Measurements from ENCODE around the gene CDKL2. TPM values are rescaled to one million over a fixed set of nuclear protein-coding genes. Genes with fewer than 3 reads are reported as not detected.
A peak's percentile ranks its signal among the peaks of the same experiment; 100 is the strongest.

CDKL2 gene
- total and polyA plus RNA-seq, 2 of the 4 experiments (the other 2 are of a cell fraction), result 0.09 to 0.18 TPM

GRCh38 chr4:75673027-75673958 lies 43.0 kb upstream of the CDKL2 start, which contains the start of gene G3BP2:
Gene G3BP2, minus strand, starts transcription at chr4:75673411. Its CDS starts 11,386 bp downstream, at chr4:75662025.
- Histone ChIP-seq H2BK5ac (ENCODE audit: low read depth, low read length, poor library complexity, severe bottlenecking) (peak within 1 kb of the TSS; percentile 82), H4K8ac (ENCODE audit: low read depth in 2 of 2, low read length in 2 of 2) (peak within 1 kb of the TSS; percentile 98), H4K91ac (ENCODE audit: insufficient read depth, low read depth, low read length) (peak within 1 kb of the TSS; percentile 82), H4K20me1 (ENCODE audit: insufficient read depth, low read length) (peaks cover 41% of the 10 kb centered on the region; the same call in 1 of the 2 replicates), H3K4me3 (ENCODE audit: insufficient read depth, low read depth, low read length) (peak within 1 kb of the TSS; percentile 93), H2BK120ac (ENCODE audit: low read depth, low read length) (peak within 1 kb of the TSS; percentile 62), H3K27ac (ENCODE audit: insufficient read depth, low read length) (peak within 1 kb of the TSS; percentile 83), H2AK5ac (ENCODE audit: low read depth, low read length) (peak within 1 kb of the TSS; percentile 86), H3K23ac (ENCODE audit: low read depth, low read length) (peak within 1 kb of the TSS; percentile 88), H3K56ac (ENCODE audit: extremely low read depth, insufficient read depth, low read length) (peak within 1 kb of the TSS; percentile 88), H3K18ac (ENCODE audit: low read depth, low read length) (peak within 1 kb of the TSS; percentile 67), H3K4me2 (ENCODE audit: low read depth, low read length) (peak within 1 kb of the TSS; percentile 100), H3K9me3 (ENCODE audit: control insufficient read depth, insufficient read depth, low read length) (no peaks in the 10 kb centered on the region), H2BK20ac (ENCODE audit: low read depth, low read length) (0 out of 2 replicates have a peak within 1 kb of the TSS, but pooled peaks have one; percentile 12), H2AK9ac (replicated peaks; ENCODE audit: low read depth, low read length, poor library complexity) (peak within 1 kb of the TSS; percentile 99), H3K27me3 (ENCODE audit: control insufficient read depth, insufficient read depth, low read length) (no peaks in the 10 kb centered on the region), H3K9me1 (ENCODE audit: insufficient read depth, low read length) (no peaks in the 10 kb centered on the region; the same call in 1 of the 2 replicates), H3K4me1 (ENCODE audit: control insufficient read depth, insufficient read depth, low read length) (peaks cover 4% of the 10 kb centered on the region), H3K36me3 (ENCODE audit: control insufficient read depth, insufficient read depth, low read length) (no peaks in the 10 kb centered on the region), H3K79me1 (ENCODE audit: low read depth in 1 of 2, low read length in 2 of 2) (peaks cover 0 to 40% of the 10 kb centered on the region in 2 experiments; a peak in 2 of 4 replicates), H3K9ac (ENCODE audit: low read depth, low read length) (peak within 1 kb of the TSS; percentile 97), H2AFZ (replicated peaks; ENCODE audit: low read length, poor library complexity) (peak within 1 kb of the TSS; percentile 90), H3K4ac (ENCODE audit: low read depth, low read length) (peak within 1 kb of the TSS; percentile 84), H4K5ac (ENCODE audit: low read depth, low read length) (peak within 1 kb of the TSS; percentile 95), H2BK15ac (ENCODE audit: low read depth, low read length) (peak within 1 kb of the TSS; percentile 23; the same call in 2 of the 3 replicates), H3K14ac (replicated peaks; ENCODE audit: low read depth, low read length) (peak within 1 kb of the TSS; percentile 94)
- ChIA-PET CTCF (interaction anchor here (1.4 to 1.7 kb wide), 3 partner anchors 19 to 51 kb away, joined by 3 to 8 read pairs (median 4); partner anchors contain the start of gene USO1), POLR2A (ENCODE audit: unreplicated experiment) (interaction anchor here (0.8 kb wide), 1 partner anchor 51 kb away, joined by 5 read pairs; the partner anchor contains the start of gene USO1)
- dilution Hi-C loops (cut with HindIII; ENCODE audit: low sequenced_read_pairs, unreplicated experiment), result no loop called here
- DNase-seq (peak; percentile 98), ATAC-seq (ENCODE audit: low read depth) (peak; percentile 98)
- 1% methylated on average over 32 of the region's 83 CpGs; no CpG with 5 or more reads in 1 of the 2 experiments for WGBS, 2 experiments (ENCODE audit: extremely low coverage in 2 of 2, insufficient read length in 1 of 2)
- intact Hi-C loops (cut with micrococcal nuclease), result loop anchor here (1.0 to 5.0 kb wide), 2 partner anchors 51 to 174 kb away; partner anchors contain the start of gene USO1
- BruUV-seq (replicated peaks), result no TSS peak
- in situ Hi-C loops (cut with MboI; ENCODE audit: low sequenced_read_pairs), result no loop called here
- no peak for TF ChIP-seq SMC3 (IDR thresholded peaks at IDR 0.05; ENCODE audit: low read depth, low read length)
- TF ChIP-seq, protein P1, sequence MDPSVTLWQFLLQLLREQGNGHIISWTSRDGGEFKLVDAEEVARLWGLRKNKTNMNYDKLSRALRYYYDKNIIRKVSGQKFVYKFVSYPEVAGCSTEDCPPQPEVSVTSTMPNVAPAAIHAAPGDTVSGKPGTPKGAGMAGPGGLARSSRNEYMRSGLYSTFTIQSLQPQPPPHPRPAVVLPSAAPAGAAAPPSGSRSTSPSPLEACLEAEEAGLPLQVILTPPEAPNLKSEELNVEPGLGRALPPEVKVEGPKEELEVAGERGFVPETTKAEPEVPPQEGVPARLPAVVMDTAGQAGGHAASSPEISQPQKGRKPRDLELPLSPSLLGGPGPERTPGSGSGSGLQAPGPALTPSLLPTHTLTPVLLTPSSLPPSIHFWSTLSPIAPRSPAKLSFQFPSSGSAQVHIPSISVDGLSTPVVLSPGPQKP (IDR thresholded peaks at IDR 0.05; ENCODE audit: borderline replicate concordance, low read depth, low read length), result no peak
- TF ChIP-seq CTCF (conservative IDR thresholded peaks at IDR 0.05; ENCODE audit: low read depth, low read length), result no peak
- TF ChIP-seq MAFK (IDR thresholded peaks at IDR 0.05; ENCODE audit: low read depth, low read length), result no peak
- TF ChIP-seq, protein P2, sequence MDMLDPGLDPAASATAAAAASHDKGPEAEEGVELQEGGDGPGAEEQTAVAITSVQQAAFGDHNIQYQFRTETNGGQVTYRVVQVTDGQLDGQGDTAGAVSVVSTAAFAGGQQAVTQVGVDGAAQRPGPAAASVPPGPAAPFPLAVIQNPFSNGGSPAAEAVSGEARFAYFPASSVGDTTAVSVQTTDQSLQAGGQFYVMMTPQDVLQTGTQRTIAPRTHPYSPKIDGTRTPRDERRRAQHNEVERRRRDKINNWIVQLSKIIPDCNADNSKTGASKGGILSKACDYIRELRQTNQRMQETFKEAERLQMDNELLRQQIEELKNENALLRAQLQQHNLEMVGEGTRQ (IDR thresholded peaks at IDR 0.05; ENCODE audit: low read depth, low read length), result peak; percentile 18
- TF ChIP-seq MXI1 (IDR thresholded peaks at IDR 0.05; ENCODE audit: borderline replicate concordance, low read depth, low read length), result peak; percentile 81
- TF ChIP-seq BHLHE40 (IDR thresholded peaks at IDR 0.05; ENCODE audit: low read depth, low read length), result no peak; the same call in 1 of the 2 replicates
- TF ChIP-seq MAZ (IDR thresholded peaks at IDR 0.05; ENCODE audit: borderline replicate concordance, low read depth, low read length), result peak; percentile 45; the same call in 1 of the 2 replicates
- TF ChIP-seq FOS (IDR thresholded peaks at IDR 0.05; ENCODE audit: low read depth, low read length), result no peak
- TF ChIP-seq NFE2L2 (IDR thresholded peaks at IDR 0.05; ENCODE audit: low read depth, low read length), result no peak
- no peak for TF ChIP-seq CEBPB (IDR thresholded peaks at IDR 0.05; ENCODE audit: low read depth, low read length)
- TF ChIP-seq POLR2A (IDR thresholded peaks at IDR 0.05; ENCODE audit: low read depth, low read length), result peak; percentile 78

Data from IMR-90 (cell line).